ENCODE results near the gene TEN1.

- TF ChIP-seq SP2 (IDR thresholded peaks at IDR 0.05; ENCODE audit: extremely low read depth, low read depth, low read length, poor library complexity, severe bottlenecking) (no peak), XRCC5 (IDR thresholded peaks at IDR 0.05; ENCODE audit: low read depth, low read length) (no peak), PRPF4 (IDR thresholded peaks at IDR 0.05; ENCODE audit: insufficient read depth, low read depth, low read length, poor library complexity, severe bottlenecking) (no peak), REST (IDR thresholded peaks at IDR 0.05; ENCODE audit: borderline replicate concordance) (no peak), REST (CRISPR knock-in tag; IDR thresholded peaks at IDR 0.05; ENCODE audit: low read depth) (no peak), EP300 (IDR thresholded peaks at IDR 0.05; ENCODE audit: low read length) (no peak), EZH2 (IDR thresholded peaks at IDR 0.05; ENCODE audit: borderline replicate concordance, low read depth, low read length) (no peak), CUX1 (CRISPR knock-in tag; IDR thresholded peaks at IDR 0.05) (no peak), GTF2F1 (IDR thresholded peaks at IDR 0.05; ENCODE audit: low read depth, low read length) (no peak), POLR2A (conservative IDR thresholded peaks at IDR 0.05) (no peak), ZFP1 (CRISPR knock-in tag; IDR thresholded peaks at IDR 0.05) (no peak)
- TF ChIP-seq, protein P1, sequence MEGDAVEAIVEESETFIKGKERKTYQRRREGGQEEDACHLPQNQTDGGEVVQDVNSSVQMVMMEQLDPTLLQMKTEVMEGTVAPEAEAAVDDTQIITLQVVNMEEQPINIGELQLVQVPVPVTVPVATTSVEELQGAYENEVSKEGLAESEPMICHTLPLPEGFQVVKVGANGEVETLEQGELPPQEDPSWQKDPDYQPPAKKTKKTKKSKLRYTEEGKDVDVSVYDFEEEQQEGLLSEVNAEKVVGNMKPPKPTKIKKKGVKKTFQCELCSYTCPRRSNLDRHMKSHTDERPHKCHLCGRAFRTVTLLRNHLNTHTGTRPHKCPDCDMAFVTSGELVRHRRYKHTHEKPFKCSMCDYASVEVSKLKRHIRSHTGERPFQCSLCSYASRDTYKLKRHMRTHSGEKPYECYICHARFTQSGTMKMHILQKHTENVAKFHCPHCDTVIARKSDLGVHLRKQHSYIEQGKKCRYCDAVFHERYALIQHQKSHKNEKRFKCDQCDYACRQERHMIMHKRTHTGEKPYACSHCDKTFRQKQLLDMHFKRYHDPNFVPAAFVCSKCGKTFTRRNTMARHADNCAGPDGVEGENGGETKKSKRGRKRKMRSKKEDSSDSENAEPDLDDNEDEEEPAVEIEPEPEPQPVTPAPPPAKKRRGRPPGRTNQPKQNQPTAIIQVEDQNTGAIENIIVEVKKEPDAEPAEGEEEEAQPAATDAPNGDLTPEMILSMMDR (IDR thresholded peaks at IDR 0.05 in 2 of 3, conservative IDR thresholded peaks at IDR 0.05 in 1 of 3; ENCODE audit: insufficient read depth in 2 of 3, low read depth in 1 of 3, low read length in 3 of 3) = no peak
Measured at GRCh38 chr17:75975757-75976174, 3.3 kb upstream of the TEN1 start.
